ENCODE measurements around the gene CPN1. TPM values are rescaled to one million over a fixed set of nuclear protein-coding genes. Genes with fewer than 3 reads are reported as not detected.

CPN1 gene
- total RNA-seq, 1 experiment from 2014 or later, result 0.12 TPM

DNA sequence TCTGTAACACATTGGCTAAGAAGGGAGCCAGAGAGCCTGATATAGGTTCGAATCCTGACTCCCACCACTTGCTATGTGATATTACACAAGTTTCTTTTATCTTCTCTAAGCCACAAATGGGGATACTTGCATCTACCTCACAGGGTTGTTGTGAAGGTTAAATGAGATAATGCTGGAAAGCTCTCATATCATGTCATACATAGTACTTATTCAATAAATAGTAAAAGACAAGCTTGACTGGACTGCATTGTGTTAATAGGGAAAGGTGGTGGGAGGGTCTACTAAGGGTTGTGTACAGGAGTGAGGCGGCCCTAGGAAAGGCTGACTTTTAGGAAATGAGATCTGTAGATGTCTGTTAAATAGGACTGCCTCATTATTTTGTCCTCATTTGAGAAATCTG, 36.1 kb downstream of the CPN1 start:
- no peaks in the 10 kb centered on the region for H3K9me2 ChIP-seq (ENCODE audit: insufficient read depth)
- no peaks in the 10 kb centered on the region for H3K79me2 ChIP-seq (ENCODE audit: insufficient read depth, low read length)
- TF ChIP-seq, protein P1, sequence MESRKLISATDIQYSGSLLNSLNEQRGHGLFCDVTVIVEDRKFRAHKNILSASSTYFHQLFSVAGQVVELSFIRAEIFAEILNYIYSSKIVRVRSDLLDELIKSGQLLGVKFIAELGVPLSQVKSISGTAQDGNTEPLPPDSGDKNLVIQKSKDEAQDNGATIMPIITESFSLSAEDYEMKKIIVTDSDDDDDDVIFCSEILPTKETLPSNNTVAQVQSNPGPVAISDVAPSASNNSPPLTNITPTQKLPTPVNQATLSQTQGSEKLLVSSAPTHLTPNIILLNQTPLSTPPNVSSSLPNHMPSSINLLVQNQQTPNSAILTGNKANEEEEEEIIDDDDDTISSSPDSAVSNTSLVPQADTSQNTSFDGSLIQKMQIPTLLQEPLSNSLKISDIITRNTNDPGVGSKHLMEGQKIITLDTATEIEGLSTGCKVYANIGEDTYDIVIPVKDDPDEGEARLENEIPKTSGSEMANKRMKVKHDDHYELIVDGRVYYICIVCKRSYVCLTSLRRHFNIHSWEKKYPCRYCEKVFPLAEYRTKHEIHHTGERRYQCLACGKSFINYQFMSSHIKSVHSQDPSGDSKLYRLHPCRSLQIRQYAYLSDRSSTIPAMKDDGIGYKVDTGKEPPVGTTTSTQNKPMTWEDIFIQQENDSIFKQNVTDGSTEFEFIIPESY (IDR thresholded peaks at IDR 0.05; ENCODE audit: extremely low read depth, insufficient replicate concordance, low read length), result no peak
- TF ChIP-seq ZFX (IDR thresholded peaks at IDR 0.05) (no peak), CBX3 (IDR thresholded peaks at IDR 0.05; ENCODE audit: low read depth) (no peak), FOSL1 (IDR thresholded peaks at IDR 0.05; ENCODE audit: low read depth) (no peak), POLR2A (IDR thresholded peaks at IDR 0.05; ENCODE audit: borderline replicate concordance, extremely low read depth, insufficient read depth, insufficient read length) (no peak), JUND (IDR thresholded peaks at IDR 0.05) (no peak), EGR1 (IDR thresholded peaks at IDR 0.05; ENCODE audit: low read depth) (no peak), YY1 (IDR thresholded peaks at IDR 0.05; ENCODE audit: extremely low read depth, insufficient replicate concordance, low read depth, low read length) (no peak), CEBPB (IDR thresholded peaks at IDR 0.05; ENCODE audit: low read depth) (no peak), SRF (IDR thresholded peaks at IDR 0.05; ENCODE audit: low read depth) (no peak), MAX (IDR thresholded peaks at IDR 0.05) (no peak), SIN3A (IDR thresholded peaks at IDR 0.05; ENCODE audit: low read depth) (no peak), TCF7L2 (IDR thresholded peaks at IDR 0.05; ENCODE audit: borderline replicate concordance, extremely low read depth, insufficient read depth, insufficient read length) (no peak), EZH2phosphoT487 (IDR thresholded peaks at IDR 0.05; ENCODE audit: borderline replicate concordance) (no peak), ATF3 (IDR thresholded peaks at IDR 0.05) (no peak), POLR2AphosphoS5 (IDR thresholded peaks at IDR 0.05; ENCODE audit: low read depth, low read length) (no peak), ELF1 (IDR thresholded peaks at IDR 0.05; ENCODE audit: borderline replicate concordance, low read depth) (no peak)
- TF ChIP-seq, protein P2, sequence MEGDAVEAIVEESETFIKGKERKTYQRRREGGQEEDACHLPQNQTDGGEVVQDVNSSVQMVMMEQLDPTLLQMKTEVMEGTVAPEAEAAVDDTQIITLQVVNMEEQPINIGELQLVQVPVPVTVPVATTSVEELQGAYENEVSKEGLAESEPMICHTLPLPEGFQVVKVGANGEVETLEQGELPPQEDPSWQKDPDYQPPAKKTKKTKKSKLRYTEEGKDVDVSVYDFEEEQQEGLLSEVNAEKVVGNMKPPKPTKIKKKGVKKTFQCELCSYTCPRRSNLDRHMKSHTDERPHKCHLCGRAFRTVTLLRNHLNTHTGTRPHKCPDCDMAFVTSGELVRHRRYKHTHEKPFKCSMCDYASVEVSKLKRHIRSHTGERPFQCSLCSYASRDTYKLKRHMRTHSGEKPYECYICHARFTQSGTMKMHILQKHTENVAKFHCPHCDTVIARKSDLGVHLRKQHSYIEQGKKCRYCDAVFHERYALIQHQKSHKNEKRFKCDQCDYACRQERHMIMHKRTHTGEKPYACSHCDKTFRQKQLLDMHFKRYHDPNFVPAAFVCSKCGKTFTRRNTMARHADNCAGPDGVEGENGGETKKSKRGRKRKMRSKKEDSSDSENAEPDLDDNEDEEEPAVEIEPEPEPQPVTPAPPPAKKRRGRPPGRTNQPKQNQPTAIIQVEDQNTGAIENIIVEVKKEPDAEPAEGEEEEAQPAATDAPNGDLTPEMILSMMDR (IDR thresholded peaks at IDR 0.05 in 2 of 3, conservative IDR thresholded peaks at IDR 0.05 in 1 of 3; ENCODE audit: borderline replicate concordance in 1 of 3, insufficient read depth in 1 of 3, low read depth in 2 of 3, low read length in 2 of 3), result no peak
- TF ChIP-seq, protein P3, sequence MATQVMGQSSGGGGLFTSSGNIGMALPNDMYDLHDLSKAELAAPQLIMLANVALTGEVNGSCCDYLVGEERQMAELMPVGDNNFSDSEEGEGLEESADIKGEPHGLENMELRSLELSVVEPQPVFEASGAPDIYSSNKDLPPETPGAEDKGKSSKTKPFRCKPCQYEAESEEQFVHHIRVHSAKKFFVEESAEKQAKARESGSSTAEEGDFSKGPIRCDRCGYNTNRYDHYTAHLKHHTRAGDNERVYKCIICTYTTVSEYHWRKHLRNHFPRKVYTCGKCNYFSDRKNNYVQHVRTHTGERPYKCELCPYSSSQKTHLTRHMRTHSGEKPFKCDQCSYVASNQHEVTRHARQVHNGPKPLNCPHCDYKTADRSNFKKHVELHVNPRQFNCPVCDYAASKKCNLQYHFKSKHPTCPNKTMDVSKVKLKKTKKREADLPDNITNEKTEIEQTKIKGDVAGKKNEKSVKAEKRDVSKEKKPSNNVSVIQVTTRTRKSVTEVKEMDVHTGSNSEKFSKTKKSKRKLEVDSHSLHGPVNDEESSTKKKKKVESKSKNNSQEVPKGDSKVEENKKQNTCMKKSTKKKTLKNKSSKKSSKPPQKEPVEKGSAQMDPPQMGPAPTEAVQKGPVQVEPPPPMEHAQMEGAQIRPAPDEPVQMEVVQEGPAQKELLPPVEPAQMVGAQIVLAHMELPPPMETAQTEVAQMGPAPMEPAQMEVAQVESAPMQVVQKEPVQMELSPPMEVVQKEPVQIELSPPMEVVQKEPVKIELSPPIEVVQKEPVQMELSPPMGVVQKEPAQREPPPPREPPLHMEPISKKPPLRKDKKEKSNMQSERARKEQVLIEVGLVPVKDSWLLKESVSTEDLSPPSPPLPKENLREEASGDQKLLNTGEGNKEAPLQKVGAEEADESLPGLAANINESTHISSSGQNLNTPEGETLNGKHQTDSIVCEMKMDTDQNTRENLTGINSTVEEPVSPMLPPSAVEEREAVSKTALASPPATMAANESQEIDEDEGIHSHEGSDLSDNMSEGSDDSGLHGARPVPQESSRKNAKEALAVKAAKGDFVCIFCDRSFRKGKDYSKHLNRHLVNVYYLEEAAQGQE (IDR thresholded peaks at IDR 0.05; ENCODE audit: low read depth), result no peak
- H3K4me2 ChIP-seq (ENCODE audit: low read length), result peak overlapping the region; percentile 60
- H3K4me1 ChIP-seq (ENCODE audit: control insufficient read depth in 1 of 2, insufficient read depth in 2 of 2, low read length in 2 of 2), result peaks cover 35 to 41% of the 10 kb centered on the region in 2 experiments
- H2AFZ ChIP-seq (ENCODE audit: low read depth, low read length, poor library complexity, severe bottlenecking), result peak overlapping the region; percentile 84
- H4K20me1 ChIP-seq (ENCODE audit: insufficient read depth), result no peaks in the 10 kb centered on the region
- no peak overlapping the region for H3K4me3 ChIP-seq (replicated peaks in 1 of 2; ENCODE audit: low read depth in 1 of 2, low read length in 2 of 2)
- H3K9ac ChIP-seq (ENCODE audit: low read length), result 0 out of 2 replicates have a peak overlapping the region, but pooled peaks have one; percentile 23
- H3K27ac ChIP-seq (ENCODE audit: low read depth, low read length), result 0 out of 2 replicates have a peak overlapping the region, but pooled peaks have one; percentile 1
- BruUV-seq (replicated peaks), result no TSS peak
- ChIA-PET CTCF (interaction anchor here (0.5 to 6.2 kb wide), 44 partner anchors 9 to 386 kb away, joined by 3 to 68 read pairs (median 4); partner anchors contain the start of genes CPN1, DNMBP and ENTPD7), POLR2A (interaction anchor here (0.6 to 2.9 kb wide), 10 partner anchors 9 to 615 kb away, joined by 3 to 11 read pairs (median 3); partner anchors contain the start of gene GOT1), RAD21 (ENCODE audit: low non-redundant PET in 1 of 2, low total read pairs in 2 of 2, uncharacterized antibody in 2 of 2, unreplicated experiment in 2 of 2) (interaction anchor here (0.7 to 2.1 kb wide), 14 partner anchors 36 to 425 kb away, joined by 3 to 9 read pairs (median 5); partner anchors contain the start of gene DNMBP (in 2 of the 2))
- intact Hi-C loops (cut with micrococcal nuclease), result loop anchor here (2.0 to 5.0 kb wide), 2 partner anchors 39 to 78 kb away; no protein-coding TSS in a partner anchor
- DNase-seq (ENCODE audit: low read depth, low spot score) (no peak), ATAC-seq (no peak; the same call in 1 of the 2 replicates)
- no peaks in the 10 kb centered on the region for H3K36me3 ChIP-seq (ENCODE audit: control insufficient read depth in 1 of 2, insufficient read depth in 2 of 2, low read length in 2 of 2)
- no peaks in the 10 kb centered on the region for H3K9me3 ChIP-seq (ENCODE audit: control insufficient read depth in 1 of 2, insufficient read depth in 1 of 2, low read depth in 1 of 2, low read length in 2 of 2)
- H3K27me3 ChIP-seq (ENCODE audit: insufficient read depth, low read length), result no peaks in the 10 kb centered on the region
